CD4-positive, alpha-beta memory T cell (primary cell): ENCODE measurements around the gene DNAL4. TPM values are rescaled to one million over a fixed set of nuclear protein-coding genes. Genes with fewer than 3 reads are reported as not detected.

Experiments
- CTCF ChIA-PET: fragments of 350-600 bp; sonication (Branson Sonifier 250); formaldehyde crosslinking; loops from one replicate; lab custom pipeline; 2021; ENCODE audit warnings: inconsistent platforms; ENCODE audit not compliant: partially characterized antibody; lab: Charles Lee
- POLR2A ChIA-PET: fragments of 350-600 bp; sonication (Branson Sonifier 250); formaldehyde crosslinking; loops from one replicate; lab custom pipeline; 2021; ENCODE audit not compliant: partially characterized antibody; lab: Charles Lee
- DNase-seq, 5 donors: peaks; one replicate each; pipeline versions ENCODE4 v3.0.0 to v3.0.0-alpha.2; 2020 to 2022; ENCODE audit warnings: mixed read lengths in 1 of 5
- H3K27ac ChIP-seq: one replicate; pipeline ENCODE4 v1.7.0; 2013; ENCODE audit warnings: low read depth, low read length
- H3K27me3 ChIP-seq: 2 replicates; pipeline ENCODE4 v1.7.0; 2013; ENCODE audit warnings: mild to moderate bottlenecking, low read length, moderate library complexity; ENCODE audit not compliant: insufficient read depth
- H3K36me3 ChIP-seq: 2 replicates; pipeline ENCODE4 v1.7.0; 2013; ENCODE audit warnings: mild to moderate bottlenecking, low read length, moderate library complexity; ENCODE audit not compliant: insufficient read depth
- H3K4me1 ChIP-seq: 2 replicates; pipeline ENCODE4 v1.7.0; 2013; ENCODE audit warnings: mild to moderate bottlenecking, low read length, moderate library complexity; ENCODE audit not compliant: insufficient read depth
- H3K4me3 ChIP-seq, 2 donors: one replicate each; pipeline ENCODE4 v1.7.0; 2013; ENCODE audit warnings: low read length in 2 of 2, mild to moderate bottlenecking in 1 of 2
- H3K9me3 ChIP-seq, 2 donors: one replicate each; pipeline ENCODE4 v1.7.0; 2013; ENCODE audit warnings: low read length in 2 of 2, control low read depth in 1 of 2; ENCODE audit not compliant: control insufficient read depth in 1 of 2
- H3K27ac Mint-ChIP-seq, 7 donors: one replicate each; pipeline ENCODE4 v1.8.0; 2020 to 2021; ENCODE audit warnings: mixed read lengths in 7 of 7, mild to moderate bottlenecking in 6 of 7, inconsistent platforms in 3 of 7, moderate library complexity in 3 of 7
- H3K27me3 Mint-ChIP-seq, 2 donors: one replicate each; pipeline ENCODE4 v1.8.0; 2020 to 2021; ENCODE audit warnings: mixed read lengths in 2 of 2
- H3K36me3 Mint-ChIP-seq, 2 donors: one replicate each; pipeline ENCODE4 v1.8.0; 2020 to 2021; ENCODE audit warnings: mixed read lengths in 2 of 2, inconsistent platforms in 1 of 2, mild to moderate bottlenecking in 1 of 2
- H3K4me1 Mint-ChIP-seq, 4 donors: one replicate each; pipeline ENCODE4 v1.8.0; 2020 to 2021; ENCODE audit warnings: mixed read lengths in 4 of 4, mild to moderate bottlenecking in 1 of 4
- H3K4me3 Mint-ChIP-seq, 8 donors: one replicate each; pipeline ENCODE4 v1.8.0; 2020 to 2021; ENCODE audit warnings: mixed read lengths in 8 of 8, mild to moderate bottlenecking in 7 of 8, moderate library complexity in 6 of 8, inconsistent platforms in 3 of 8
- H3K9me3 Mint-ChIP-seq, 8 donors: one replicate each; pipeline ENCODE4 v1.8.0; 2020 to 2021; ENCODE audit warnings: mixed read lengths in 8 of 8, mild to moderate bottlenecking in 5 of 8, inconsistent platforms in 3 of 8, moderate library complexity in 1 of 8
- intact Hi-C: fragments of 100-400 bp; cut with micrococcal nuclease; formaldehyde crosslinking; loops from one replicate; pipeline ENCODE4 v1.15.1; 2023
- polyA plus RNA-seq, 2 donors: library from polyadenylated mRNA; unstranded; fragments of 300-500 nt; fragmentation: Illumina TruSeq; gene quantifications; one replicate each; pipeline ENCODE4 v1.2.3, GENCODE V29; 2021
- total RNA-seq, 2 experiments: library from RNA; stranded (reverse); gene quantifications; one replicate each; pipeline ENCODE4 v1.2.3, GENCODE V29; 2021

The DNAL4 gene, protein sequence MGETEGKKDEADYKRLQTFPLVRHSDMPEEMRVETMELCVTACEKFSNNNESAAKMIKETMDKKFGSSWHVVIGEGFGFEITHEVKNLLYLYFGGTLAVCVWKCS
- total RNA-seq (1 to 10 TPM; 8.6 to 9.6 TPM), polyA plus RNA-seq (10 to 100 TPM; 11.1 to 13.3 TPM)

DNA sequence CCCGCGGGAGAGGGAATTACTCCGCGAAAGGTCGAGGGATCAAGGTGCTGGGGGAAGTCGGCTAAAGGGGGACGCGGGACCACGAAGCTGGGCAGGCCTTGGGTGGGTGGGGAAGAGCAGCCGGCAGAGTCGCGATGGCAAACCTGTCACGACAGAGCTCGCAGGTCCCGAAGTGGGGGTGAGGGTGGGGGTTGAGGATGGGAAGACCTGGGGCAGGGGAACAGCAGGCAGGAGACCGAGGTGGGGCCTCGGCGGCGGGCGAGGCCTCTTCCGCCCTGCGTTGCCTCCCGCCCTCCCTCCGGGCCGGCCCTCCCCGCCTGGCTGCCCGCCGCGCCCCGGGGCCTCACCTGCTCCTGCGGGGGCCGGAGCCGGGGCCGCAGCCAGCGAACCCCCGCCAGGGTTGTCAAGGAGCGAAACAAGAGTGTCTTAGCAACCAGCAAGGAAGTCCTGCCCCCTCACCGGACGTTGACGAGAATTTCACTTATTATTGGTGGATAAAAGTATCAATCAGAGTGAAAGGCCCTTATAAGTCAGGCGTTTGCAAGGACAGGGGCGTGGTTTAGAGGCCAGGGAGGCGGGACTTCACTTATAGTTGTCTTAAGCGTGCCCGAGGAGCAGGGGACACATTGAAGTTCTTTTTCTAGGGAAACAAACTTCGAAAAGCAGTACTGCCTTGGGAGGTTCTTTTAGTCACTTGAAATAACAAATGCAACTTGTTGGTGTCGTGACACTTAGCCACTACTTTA is at the start of gene DNAL4:
TSS of gene DNAL4 (minus strand) at position 423 of the 746 bp plus-strand sequence. CDS start 11,412 bp downstream, outside the sequence.
- intact Hi-C loops: loop anchor here (1.0 to 2.0 kb wide), 3 partner anchors 37 to 113 kb away; partner anchors contain the start of gene TOMM22
- Histone ChIP-seq H3K9me3 (no peaks in the 10 kb centered on the region), H3K4me3 (peak within 1 kb of the TSS; percentile 52 to 62), H3K36me3 (no peaks in the 10 kb centered on the region), H3K27me3 (no peaks in the 10 kb centered on the region), H3K4me1 (peaks cover 16% of the 10 kb centered on the region), H3K27ac (peak within 1 kb of the TSS; percentile 78)
- peak within 1 kb of the TSS; percentile 88 to 97 (median 94) for H3K27ac Mint-ChIP-seq
- H3K27me3 Mint-ChIP-seq: peaks cover 4 to 23% of the 10 kb centered on the region in 2 donors
- ChIA-PET CTCF (no interaction called here), POLR2A (interaction anchor here (1.1 to 2.2 kb wide), 4 partner anchors 25 to 61 kb away, joined by 4 to 9 read pairs (median 6); no protein-coding TSS in a partner anchor)
- peak; percentile 93 to 96 (median 95) for DNase-seq
- H3K9me3 Mint-ChIP-seq: peaks cover 0 to 3% (median 0%) of the 10 kb centered on the region in 8 donors
- peaks cover 15 to 22% (median 18%) of the 10 kb centered on the region in 4 donors for H3K4me1 Mint-ChIP-seq
- peaks cover 0 to 6% of the 10 kb centered on the region in 2 donors for H3K36me3 Mint-ChIP-seq
- H3K4me3 Mint-ChIP-seq: peak within 1 kb of the TSS; percentile 88 to 93 (median 91)

DNA sequence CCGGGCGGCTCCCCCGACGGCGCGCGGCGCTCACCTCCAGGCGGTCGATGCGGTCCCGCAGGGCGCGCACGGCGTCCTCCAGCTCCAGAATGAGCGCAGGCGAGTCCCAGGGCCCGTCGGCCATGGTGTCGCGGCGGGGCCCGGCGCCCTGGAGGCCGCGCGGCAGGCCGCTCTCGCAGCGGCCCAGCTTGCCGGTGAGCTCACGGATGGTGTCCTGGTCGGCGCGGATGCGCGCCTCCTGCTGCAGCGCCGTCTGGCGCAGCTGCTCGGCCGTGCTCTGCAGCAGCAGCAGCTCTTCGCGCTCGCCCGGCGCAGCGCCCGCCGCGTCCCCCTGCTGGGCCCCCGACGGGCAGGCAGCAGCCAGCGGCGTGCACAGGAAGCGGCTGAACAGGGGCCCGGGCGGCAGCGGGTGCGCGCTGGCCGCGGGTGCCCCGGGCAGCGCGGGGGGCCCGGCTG is 49.3 kb upstream of the DNAL4 start:
- H3K27ac ChIP-seq: no peak overlapping the region
- peaks cover 9% of the 10 kb centered on the region for H3K27me3 ChIP-seq
- H3K27me3 Mint-ChIP-seq: peaks cover 0 to 12% of the 10 kb centered on the region in 2 donors
- ChIA-PET POLR2A (interaction anchor here (0.6 to 4.7 kb wide), 13 partner anchors 10 to 476 kb away, joined by 3 to 49 read pairs (median 4); partner anchors contain the start of genes CBX6, RPL3, SUN2 and TOMM22), CTCF (interaction anchor here (0.8 to 4.1 kb wide), 11 partner anchors 11 to 162 kb away, joined by 3 to 25 read pairs (median 4); partner anchors contain the start of gene TOMM22)
- H3K4me1 Mint-ChIP-seq: peaks cover 7 to 31% (median 17%) of the 10 kb centered on the region in 4 donors
- DNase-seq: peak; percentile 56 to 66 (median 61)
- peaks cover 0 to 1% of the 10 kb centered on the region in 2 donors for H3K36me3 Mint-ChIP-seq
- H3K4me3 ChIP-seq: peak overlapping the region in 1 of 2 donors; percentile 50
- H3K9me3 ChIP-seq: no peaks in the 10 kb centered on the region
- no peaks in the 10 kb centered on the region for H3K9me3 Mint-ChIP-seq
- H3K36me3 ChIP-seq: no peaks in the 10 kb centered on the region
- intact Hi-C loops: loop anchor here (1.0 to 5.0 kb wide), 3 partner anchors 49 to 111 kb away; partner anchors contain the start of genes DNAL4 and SUN2
- H3K27ac Mint-ChIP-seq: peak overlapping the region in 1 of 7 donors; percentile 69
- peaks cover 20% of the 10 kb centered on the region for H3K4me1 ChIP-seq
- peak overlapping the region in 1 of 8 donors; percentile 32 for H3K4me3 Mint-ChIP-seq

DNA sequence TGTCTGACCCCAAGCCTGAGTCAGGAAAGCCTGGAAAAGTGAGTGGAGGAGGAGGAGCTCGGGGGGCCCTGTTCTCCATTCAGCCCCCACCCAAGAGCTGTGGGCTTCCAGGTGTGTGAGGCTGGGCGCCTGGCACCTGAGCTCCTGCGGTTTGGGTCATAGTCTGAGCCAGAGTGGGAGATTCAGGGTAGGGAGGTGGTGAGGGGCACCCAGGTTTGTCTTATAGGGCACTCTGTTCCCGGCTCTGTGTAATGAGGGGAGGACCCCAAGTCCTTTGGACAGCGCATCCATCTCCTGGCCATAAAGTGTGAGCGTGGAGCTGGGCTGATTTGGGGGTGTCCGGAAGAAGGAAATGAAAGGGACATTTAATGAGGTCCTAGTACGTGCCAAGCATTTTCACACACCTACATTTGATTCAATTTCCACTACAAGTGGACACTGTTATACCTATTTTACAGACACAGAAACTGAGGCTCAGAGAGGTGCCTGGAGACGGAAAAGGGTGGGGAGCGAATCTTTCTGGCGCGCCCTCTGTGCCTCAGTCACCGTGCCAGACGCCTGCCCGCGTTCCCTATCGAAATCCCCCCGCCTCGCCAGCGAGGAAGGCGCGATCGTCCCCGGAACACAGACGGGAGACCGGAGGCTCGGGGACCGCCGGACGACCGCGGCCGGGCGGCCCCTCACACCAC is 48.7 kb upstream of the DNAL4 start:
- intact Hi-C loops: loop anchor here (1.0 to 5.0 kb wide), 3 partner anchors 48 to 110 kb away; partner anchors contain the start of genes DNAL4 and SUN2
- Histone ChIP-seq H3K4me3 (peak overlapping the region in 1 of 2 donors; percentile 50), H3K36me3 (no peaks in the 10 kb centered on the region), H3K27me3 (peaks cover 9% of the 10 kb centered on the region), H3K4me1 (peaks cover 20% of the 10 kb centered on the region), H3K27ac (no peak overlapping the region), H3K9me3 (no peaks in the 10 kb centered on the region)
- Mint-ChIP-seq H3K36me3 (peaks cover 0 to 1% of the 10 kb centered on the region in 2 donors), H3K4me3 (peak overlapping the region; percentile 81 to 90 (median 84)), H3K27me3 (peaks cover 0 to 12% of the 10 kb centered on the region in 2 donors), H3K9me3 (no peaks in the 10 kb centered on the region), H3K4me1 (peaks cover 7 to 31% (median 17%) of the 10 kb centered on the region in 4 donors), H3K27ac (peak overlapping the region in 5 of 7 donors; percentile 9 to 88 (median 68))
- POLR2A ChIA-PET: interaction anchor here (0.6 to 4.7 kb wide), 12 partner anchors 11 to 477 kb away, joined by 3 to 49 read pairs (median 5); partner anchors contain the start of genes CBX6, RPL3, SUN2 and TOMM22
- CTCF ChIA-PET: interaction anchor here (0.8 to 4.1 kb wide), 11 partner anchors 11 to 161 kb away, joined by 3 to 25 read pairs (median 4); partner anchors contain the start of gene TOMM22
- no peak for DNase-seq

DNA sequence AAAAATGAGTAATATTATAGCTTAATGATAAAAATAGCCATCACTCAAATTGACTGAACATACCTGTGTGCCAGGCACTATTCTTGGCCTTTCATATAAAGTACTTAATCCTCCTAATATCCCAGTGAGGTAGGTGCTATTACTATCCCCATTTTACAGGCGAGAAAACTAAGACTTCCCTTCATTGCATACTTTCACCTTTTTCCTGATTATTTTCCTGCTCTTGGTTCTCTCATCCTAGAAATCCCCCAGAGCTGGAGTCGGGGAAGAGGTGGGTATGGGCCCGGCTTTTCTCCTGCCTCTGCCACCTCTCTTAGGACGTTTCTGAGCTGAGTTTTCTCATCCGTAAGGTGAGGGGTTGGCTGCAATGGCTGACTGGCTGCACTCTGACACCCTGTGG is 47.7 kb upstream of the DNAL4 start:
- H3K27me3 Mint-ChIP-seq: peaks cover 0 to 12% of the 10 kb centered on the region in 2 donors

DNA sequence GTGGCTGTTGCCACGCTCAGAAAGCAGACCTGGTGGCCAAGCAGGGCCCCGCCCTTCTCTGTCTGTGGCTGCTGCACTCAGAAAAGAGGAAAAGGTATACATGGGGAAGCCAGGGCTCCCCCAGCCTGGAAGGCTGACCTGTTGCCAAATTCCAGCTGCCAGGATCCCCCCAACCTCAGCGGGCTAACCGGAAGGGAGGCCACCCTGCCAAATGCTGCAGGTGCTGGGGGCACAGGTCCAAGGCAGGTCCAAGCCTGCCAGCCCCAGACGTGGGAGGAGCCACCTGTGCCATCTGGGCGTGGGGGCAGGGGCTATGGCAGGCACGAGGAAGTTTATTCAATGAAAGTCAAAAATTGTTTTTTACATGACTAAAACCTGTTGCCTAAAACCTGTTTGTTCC is 47.3 kb upstream of the DNAL4 start:
- DNase-seq: no peak
- CTCF ChIA-PET: interaction anchor here (2.3 to 4.1 kb wide), 2 partner anchors 108 to 117 kb away, joined by 9 to 25 read pairs; no protein-coding TSS in a partner anchor

More for the DNA sequence above, 47.7 kb upstream of the DNAL4 start:
- H3K9me3 Mint-ChIP-seq: no peaks in the 10 kb centered on the region
- Histone ChIP-seq H3K4me1 (peaks cover 20% of the 10 kb centered on the region), H3K27ac (no peak overlapping the region), H3K27me3 (peaks cover 9% of the 10 kb centered on the region), H3K9me3 (no peaks in the 10 kb centered on the region), H3K4me3 (no peak overlapping the region), H3K36me3 (no peaks in the 10 kb centered on the region)
- intact Hi-C loops: loop anchor here (5.0 kb wide), 2 partner anchors 84 to 109 kb away; partner anchors contain the start of gene SUN2
- H3K27ac Mint-ChIP-seq: no peak overlapping the region
- H3K36me3 Mint-ChIP-seq: peaks cover 0 to 1% of the 10 kb centered on the region in 2 donors
- CTCF ChIA-PET: interaction anchor here (2.3 to 4.1 kb wide), 2 partner anchors 109 to 117 kb away, joined by 9 to 25 read pairs; no protein-coding TSS in a partner anchor
- H3K4me3 Mint-ChIP-seq: peak overlapping the region in 4 of 8 donors; percentile 24 to 89 (median 42)
- no peak for DNase-seq
- peaks cover 7 to 34% (median 17%) of the 10 kb centered on the region in 4 donors for H3K4me1 Mint-ChIP-seq
- POLR2A ChIA-PET: interaction anchor here (4.4 to 4.7 kb wide), 2 partner anchors 87 to 108 kb away, joined by 48 to 49 read pairs; partner anchors contain the start of gene SUN2

DNA sequence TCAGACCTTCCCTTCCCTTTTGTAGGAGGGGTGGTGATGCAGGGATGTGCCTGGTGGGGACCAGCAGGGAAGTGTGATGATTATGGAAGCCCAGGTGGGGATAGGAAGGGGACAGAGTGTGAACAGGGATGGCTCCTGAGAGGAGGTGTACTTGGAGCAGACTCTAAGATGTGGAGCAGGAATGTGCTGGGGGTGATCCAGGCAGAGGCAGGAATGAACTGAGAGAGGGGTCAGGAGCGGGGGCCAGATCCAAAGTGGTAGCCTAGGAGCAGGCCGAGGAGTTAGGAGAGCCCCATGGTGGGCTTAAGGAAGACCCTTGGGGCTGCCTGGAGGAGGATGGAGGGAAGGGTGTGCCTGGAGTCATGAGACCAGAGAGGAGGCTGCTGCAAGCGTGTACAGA is 46.2 kb upstream of the DNAL4 start:
- no peak overlapping the region for H3K27ac ChIP-seq
- no peak overlapping the region for H3K27ac Mint-ChIP-seq
- H3K4me3 Mint-ChIP-seq: peak overlapping the region in 2 of 8 donors; percentile 8 to 29
- ChIA-PET CTCF (no interaction called here), POLR2A (no interaction called here)
- peaks cover 20% of the 10 kb centered on the region for H3K4me1 ChIP-seq
- no peak for DNase-seq
- no peak overlapping the region for H3K4me3 ChIP-seq
- H3K36me3 ChIP-seq: no peaks in the 10 kb centered on the region
- peaks cover 9% of the 10 kb centered on the region for H3K27me3 ChIP-seq
- H3K36me3 Mint-ChIP-seq: peaks cover 0 to 1% of the 10 kb centered on the region in 2 donors
- H3K27me3 Mint-ChIP-seq: peaks cover 0 to 12% of the 10 kb centered on the region in 2 donors
- no peaks in the 10 kb centered on the region for H3K9me3 Mint-ChIP-seq
- intact Hi-C loops: loop anchor here (5.0 kb wide), 2 partner anchors 83 to 108 kb away; partner anchors contain the start of gene SUN2
- H3K4me1 Mint-ChIP-seq: peaks cover 7 to 34% (median 17%) of the 10 kb centered on the region in 4 donors
- H3K9me3 ChIP-seq: no peaks in the 10 kb centered on the region

More for the DNA sequence above, 47.3 kb upstream of the DNAL4 start:
- peaks cover 7 to 34% (median 17%) of the 10 kb centered on the region in 4 donors for H3K4me1 Mint-ChIP-seq
- peak overlapping the region in 1 of 8 donors; percentile 47 for H3K4me3 Mint-ChIP-seq
- Histone ChIP-seq H3K4me3 (no peak overlapping the region), H3K4me1 (peaks cover 20% of the 10 kb centered on the region), H3K27me3 (peaks cover 9% of the 10 kb centered on the region), H3K36me3 (no peaks in the 10 kb centered on the region), H3K27ac (no peak overlapping the region), H3K9me3 (no peaks in the 10 kb centered on the region)
- H3K27ac Mint-ChIP-seq: no peak overlapping the region
- no peaks in the 10 kb centered on the region for H3K9me3 Mint-ChIP-seq
- H3K27me3 Mint-ChIP-seq: peaks cover 0 to 12% of the 10 kb centered on the region in 2 donors
- peaks cover 0 to 1% of the 10 kb centered on the region in 2 donors for H3K36me3 Mint-ChIP-seq
- POLR2A ChIA-PET: interaction anchor here (4.4 kb wide), 1 partner anchor 108 kb away, joined by 49 read pairs; no protein-coding TSS in a partner anchor
- intact Hi-C loops: loop anchor here (5.0 kb wide), 2 partner anchors 84 to 109 kb away; partner anchors contain the start of gene SUN2
